ENCODE measurements around the gene BANP. TPM values are rescaled to one million over a fixed set of nuclear protein-coding genes. Genes with fewer than 3 reads are reported as not detected.

BANP gene
- total RNA-seq, 1 donor from 2014 or later: 29.7 TPM

DNA sequence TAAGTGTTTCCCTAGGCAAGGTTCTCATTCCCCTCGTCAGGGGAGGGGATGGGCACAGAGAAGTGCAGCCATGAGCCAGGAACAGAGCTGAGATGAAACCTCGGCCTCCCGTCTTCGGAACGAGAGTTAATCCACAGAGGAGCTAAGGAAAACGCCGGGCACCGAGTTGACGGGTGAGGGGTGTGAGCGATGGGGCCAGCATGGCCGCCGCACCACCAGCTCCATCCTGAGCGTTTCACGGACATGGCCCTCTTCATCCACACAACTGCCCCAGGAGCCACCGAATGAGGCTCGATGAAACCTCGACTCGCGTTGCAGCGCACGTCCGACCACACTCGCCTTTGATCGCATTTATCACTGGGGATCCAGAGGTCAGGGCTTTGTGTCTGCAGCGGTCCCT is 36.4 kb upstream of the BANP start:
- H3K4me3 ChIP-seq: no peak overlapping the region
- H3K4me1 ChIP-seq: no peaks in the 10 kb centered on the region
- H3K27me3 ChIP-seq (ENCODE audit: low read depth): peaks cover 3% of the 10 kb centered on the region
- no peak for DNase-seq
- H3K36me3 ChIP-seq: no peaks in the 10 kb centered on the region
- H3K27ac ChIP-seq: no peak overlapping the region
- intact Hi-C loops (cut with DNase I): no loop called here
- no peaks in the 10 kb centered on the region for H3K9me3 ChIP-seq
- TF ChIP-seq, protein P1, sequence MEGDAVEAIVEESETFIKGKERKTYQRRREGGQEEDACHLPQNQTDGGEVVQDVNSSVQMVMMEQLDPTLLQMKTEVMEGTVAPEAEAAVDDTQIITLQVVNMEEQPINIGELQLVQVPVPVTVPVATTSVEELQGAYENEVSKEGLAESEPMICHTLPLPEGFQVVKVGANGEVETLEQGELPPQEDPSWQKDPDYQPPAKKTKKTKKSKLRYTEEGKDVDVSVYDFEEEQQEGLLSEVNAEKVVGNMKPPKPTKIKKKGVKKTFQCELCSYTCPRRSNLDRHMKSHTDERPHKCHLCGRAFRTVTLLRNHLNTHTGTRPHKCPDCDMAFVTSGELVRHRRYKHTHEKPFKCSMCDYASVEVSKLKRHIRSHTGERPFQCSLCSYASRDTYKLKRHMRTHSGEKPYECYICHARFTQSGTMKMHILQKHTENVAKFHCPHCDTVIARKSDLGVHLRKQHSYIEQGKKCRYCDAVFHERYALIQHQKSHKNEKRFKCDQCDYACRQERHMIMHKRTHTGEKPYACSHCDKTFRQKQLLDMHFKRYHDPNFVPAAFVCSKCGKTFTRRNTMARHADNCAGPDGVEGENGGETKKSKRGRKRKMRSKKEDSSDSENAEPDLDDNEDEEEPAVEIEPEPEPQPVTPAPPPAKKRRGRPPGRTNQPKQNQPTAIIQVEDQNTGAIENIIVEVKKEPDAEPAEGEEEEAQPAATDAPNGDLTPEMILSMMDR (IDR thresholded peaks at IDR 0.05): no peak
- ATAC-seq: no peak

DNA sequence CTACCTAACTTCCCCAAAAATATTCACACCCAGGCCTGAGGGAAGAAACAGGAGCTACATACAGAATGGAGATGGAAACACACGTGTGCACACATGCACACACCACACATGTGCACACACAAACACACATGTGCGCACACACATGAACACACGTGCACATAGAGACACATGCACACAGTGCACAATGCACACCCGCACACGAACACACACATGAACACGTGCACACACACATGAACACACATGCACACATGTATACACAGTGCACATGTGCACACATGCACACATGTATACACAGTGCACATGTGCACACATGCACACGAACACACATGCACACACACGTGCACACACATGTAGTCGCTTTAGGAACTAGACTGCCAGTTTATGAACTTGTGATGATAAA is 33.7 kb upstream of the BANP start:
- H3K27me3 ChIP-seq (ENCODE audit: low read depth): no peaks in the 10 kb centered on the region
- no peak overlapping the region for H3K4me3 ChIP-seq
- TF ChIP-seq, protein P1 (IDR thresholded peaks at IDR 0.05): no peak
- no peaks in the 10 kb centered on the region for H3K36me3 ChIP-seq
- intact Hi-C loops (cut with DNase I): no loop called here
- H3K4me1 ChIP-seq: no peaks in the 10 kb centered on the region
- ATAC-seq: no peak
- DNase-seq: no peak
- H3K27ac ChIP-seq: no peak overlapping the region
- H3K9me3 ChIP-seq: no peaks in the 10 kb centered on the region

DNA sequence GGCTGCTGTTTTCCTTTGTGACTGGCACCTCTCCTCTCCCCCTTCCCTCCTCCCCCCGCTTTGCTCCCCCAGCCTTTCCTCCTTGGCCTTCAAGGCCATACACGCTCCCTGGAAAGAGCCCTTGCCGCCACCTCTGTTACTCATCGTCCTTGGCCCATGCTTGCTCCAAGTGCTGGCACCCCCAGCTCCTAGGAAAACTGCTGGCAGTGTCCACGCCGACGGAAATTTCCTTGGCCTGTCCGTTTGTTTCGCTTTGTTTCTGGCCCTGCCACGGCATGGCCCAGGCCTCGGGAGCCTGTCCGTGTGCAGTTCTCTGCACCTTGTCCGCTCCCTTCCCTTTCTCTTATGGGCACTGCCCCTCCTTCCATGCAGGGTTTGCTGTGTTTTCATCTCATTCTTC is 32.9 kb upstream of the BANP start:
- H3K4me1 ChIP-seq: no peaks in the 10 kb centered on the region
- no peak for ATAC-seq
- H3K27me3 ChIP-seq (ENCODE audit: low read depth): no peaks in the 10 kb centered on the region
- no peak overlapping the region for H3K4me3 ChIP-seq
- no peak for DNase-seq
- H3K27ac ChIP-seq: no peak overlapping the region
- intact Hi-C loops (cut with DNase I): no loop called here
- H3K36me3 ChIP-seq: no peaks in the 10 kb centered on the region
- TF ChIP-seq, protein P1 (IDR thresholded peaks at IDR 0.05): no peak
- no peaks in the 10 kb centered on the region for H3K9me3 ChIP-seq

DNA sequence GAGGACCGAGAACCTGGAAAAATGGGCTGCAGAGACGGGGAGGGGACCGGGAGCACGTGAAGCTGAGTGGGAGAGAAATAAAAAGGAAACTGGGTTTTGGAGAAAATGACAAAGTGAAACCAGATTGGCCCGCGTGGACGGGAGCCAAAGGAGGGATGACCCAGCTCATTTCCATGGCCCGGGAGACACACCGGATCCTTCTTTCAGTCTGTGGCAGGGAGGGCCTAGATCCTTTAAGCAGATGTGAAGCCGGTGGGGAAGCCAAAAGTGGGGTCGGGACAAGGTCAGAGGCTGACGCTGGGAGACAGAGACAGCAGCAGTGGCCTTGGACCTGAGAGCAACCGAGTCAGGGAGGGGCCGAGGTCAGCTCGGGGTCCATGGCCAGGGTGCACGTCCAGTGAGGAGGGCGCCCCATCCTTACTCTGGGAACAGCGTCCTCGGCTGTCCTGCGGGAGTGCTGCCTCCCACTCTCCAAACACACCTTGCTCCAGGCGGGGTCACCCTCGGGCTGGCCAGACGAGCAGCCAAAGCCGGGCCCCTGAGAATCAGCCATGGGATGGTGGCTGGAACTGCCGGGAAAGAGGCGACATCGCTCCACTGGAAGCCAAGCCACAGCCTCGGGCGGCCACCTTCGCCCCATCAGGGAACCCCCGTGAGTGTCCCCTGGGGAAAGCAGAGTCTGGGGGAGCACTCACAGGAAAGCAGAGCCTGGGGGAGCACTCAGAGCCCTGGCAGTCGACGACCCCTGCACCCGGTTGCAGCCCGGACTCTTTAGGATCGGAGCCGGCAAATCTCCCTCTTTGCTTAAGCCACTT is 32.2 kb upstream of the BANP start:
- TF ChIP-seq, protein P1 (IDR thresholded peaks at IDR 0.05): no peak
- no peaks in the 10 kb centered on the region for H3K27me3 ChIP-seq (ENCODE audit: low read depth)
- H3K36me3 ChIP-seq: no peaks in the 10 kb centered on the region
- intact Hi-C loops (cut with DNase I): no loop called here
- DNase-seq (no peak), ATAC-seq (no peak)
- H3K4me1 ChIP-seq: no peaks in the 10 kb centered on the region
- H3K4me3 ChIP-seq: no peak overlapping the region
- no peak overlapping the region for H3K27ac ChIP-seq
- no peaks in the 10 kb centered on the region for H3K9me3 ChIP-seq

DNA sequence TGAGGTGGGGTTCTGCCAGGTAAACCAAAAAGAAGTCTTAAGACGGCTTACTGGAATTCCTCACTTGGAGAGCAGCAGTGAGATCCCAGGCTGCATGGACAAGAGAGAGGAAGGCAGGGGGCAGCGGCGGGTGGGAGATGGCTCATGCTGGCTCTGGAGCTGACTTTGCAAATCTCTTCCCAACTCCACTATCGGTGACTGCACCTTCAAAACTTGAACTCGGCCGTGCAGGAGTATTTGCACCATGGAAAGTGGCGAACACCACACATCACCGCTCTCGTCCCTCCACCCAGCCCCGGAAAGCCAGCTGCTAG is 31.6 kb upstream of the BANP start:
- no peak for DNase-seq
- no peaks in the 10 kb centered on the region for H3K36me3 ChIP-seq
- TF ChIP-seq, protein P1 (IDR thresholded peaks at IDR 0.05): no peak
- intact Hi-C loops (cut with DNase I): no loop called here
- no peak for ATAC-seq
- H3K4me3 ChIP-seq: no peak overlapping the region
- H3K9me3 ChIP-seq: no peaks in the 10 kb centered on the region
- H3K27ac ChIP-seq: no peak overlapping the region
- no peaks in the 10 kb centered on the region for H3K27me3 ChIP-seq (ENCODE audit: low read depth)
- no peaks in the 10 kb centered on the region for H3K4me1 ChIP-seq

All from lower lobe of right lung (tissue), 2 donors.